HL-60/S4 (cell line): ENCODE measurements around the gene POLR3H.
"Not testable (repeated sequence)": the region's sequence is repeated elsewhere in the genome, so short reads cannot be mapped to it uniquely, and the experiment has no call there.

Experiments
- in situ Hi-C: fragments of 300-500 bp; cut with MboI; formaldehyde crosslinking; loops from 2 replicates; pipeline ENCODE4 v1.14.3; 2022; ENCODE audit warnings: low sequenced_read_pairs

The POLR3H gene

DNA sequence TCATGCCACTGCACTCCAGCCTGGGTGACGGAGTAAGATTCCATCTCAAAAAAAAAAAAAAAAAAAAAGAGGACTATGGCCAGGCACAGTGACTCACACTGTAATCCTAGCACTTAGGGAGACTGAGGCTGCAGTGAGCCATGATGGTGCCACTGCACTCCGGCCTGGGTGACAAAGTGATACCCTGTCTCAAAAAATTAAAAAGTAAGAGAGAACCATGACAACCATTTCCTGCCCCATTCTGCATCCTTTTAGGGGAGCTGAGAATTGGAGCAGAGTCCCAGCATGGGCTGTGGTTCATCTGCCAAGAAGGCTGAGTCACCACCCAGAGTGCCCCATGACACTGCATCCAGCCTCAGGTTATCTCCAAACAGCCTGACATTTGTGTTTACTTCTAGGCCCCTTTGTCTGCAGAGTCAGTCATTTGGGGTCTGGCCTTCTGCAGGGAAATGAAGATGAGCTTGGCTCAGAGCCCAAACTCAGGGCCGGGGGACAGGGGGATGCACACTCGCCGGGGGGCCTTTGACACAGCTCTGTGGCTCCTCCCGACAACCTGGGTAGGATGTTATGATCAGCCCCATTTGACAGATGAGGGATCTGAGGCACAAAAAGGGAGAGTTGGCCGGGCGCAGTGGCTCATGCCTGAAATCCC is 21.3 kb upstream of the POLR3H start:
- in situ Hi-C loops: no loop called here

GRCh38 chr22:41564563-41564962 is 20.3 kb upstream of the POLR3H start:
- in situ Hi-C loops: no loop called here

- in situ Hi-C loops: no loop called here
Measured at GRCh38 chr22:41563051-41563711, 18.9 kb upstream of the POLR3H start.

DNA sequence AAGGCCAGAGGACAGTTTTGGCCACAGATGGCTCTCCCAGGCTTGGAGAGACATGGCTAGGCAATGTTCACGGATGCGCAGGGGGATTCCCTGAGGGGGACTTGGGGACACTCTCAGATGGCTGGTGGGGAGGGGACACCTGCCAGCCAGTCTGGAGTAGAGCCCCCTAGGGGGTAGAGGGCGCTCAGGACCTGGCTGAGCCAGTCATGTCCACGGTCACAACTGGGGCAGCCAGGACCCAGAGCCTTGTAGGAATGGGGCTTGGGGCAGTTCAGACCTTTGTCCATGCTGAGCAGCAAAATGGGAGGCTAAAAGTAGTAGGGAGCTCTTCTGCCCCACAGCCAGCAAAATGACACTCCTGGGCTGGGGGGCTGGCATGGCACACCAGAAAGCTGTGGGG is 18.2 kb upstream of the POLR3H start:
- in situ Hi-C loops: no loop called here

DNA sequence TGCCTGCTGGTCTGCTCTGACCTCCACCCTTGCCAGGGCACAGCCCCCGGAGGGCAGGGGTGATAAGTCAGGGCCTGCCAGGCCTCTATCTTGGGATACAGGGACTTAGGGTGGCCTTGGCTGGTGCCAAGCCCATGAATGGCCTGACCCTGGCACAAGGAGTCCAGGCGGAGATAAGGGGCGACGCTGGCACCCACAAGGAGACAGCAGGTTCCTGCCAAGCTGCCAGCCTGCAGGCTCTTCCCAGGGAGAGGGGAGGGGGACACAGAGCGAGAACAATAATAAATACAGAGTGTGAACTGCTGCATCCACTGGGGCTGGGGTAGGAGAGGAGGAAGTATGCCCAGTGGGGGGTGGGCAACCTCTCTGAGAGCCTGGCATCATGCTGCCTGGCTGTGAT is 17.5 kb upstream of the POLR3H start:
- in situ Hi-C loops: no loop called here

DNA sequence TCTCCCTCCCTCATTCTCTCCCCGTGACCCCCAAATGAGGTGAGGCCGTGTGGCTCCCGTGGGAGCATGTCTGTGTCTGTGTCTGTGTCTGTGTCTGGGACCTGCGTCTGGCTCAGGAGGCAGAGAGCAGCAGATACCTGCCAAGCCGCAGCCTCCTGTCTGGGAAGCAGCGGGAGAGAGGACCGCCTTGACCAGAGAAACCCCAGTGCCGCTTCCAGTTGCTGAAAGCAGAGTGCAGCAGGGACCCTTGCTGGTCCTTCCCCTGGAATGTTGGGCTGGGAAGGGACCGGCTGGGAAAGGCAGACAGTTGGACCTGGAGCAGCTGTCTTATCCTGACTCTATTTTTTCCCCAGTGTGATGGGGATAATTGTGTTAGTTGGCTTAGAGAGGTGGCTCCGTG is 17.1 kb upstream of the POLR3H start:
- in situ Hi-C loops: no loop called here

- in situ Hi-C loops: no loop called here
Measured at GRCh38 chr22:41560095-41560471, 15.8 kb upstream of the POLR3H start.

GRCh38 chr22:41558241-41558630 is 14.0 kb upstream of the POLR3H start:
- in situ Hi-C loops: not testable (repeated sequence)

- in situ Hi-C loops: no loop called here
Measured at GRCh38 chr22:41557401-41558240, 13.4 kb upstream of the POLR3H start.

DNA sequence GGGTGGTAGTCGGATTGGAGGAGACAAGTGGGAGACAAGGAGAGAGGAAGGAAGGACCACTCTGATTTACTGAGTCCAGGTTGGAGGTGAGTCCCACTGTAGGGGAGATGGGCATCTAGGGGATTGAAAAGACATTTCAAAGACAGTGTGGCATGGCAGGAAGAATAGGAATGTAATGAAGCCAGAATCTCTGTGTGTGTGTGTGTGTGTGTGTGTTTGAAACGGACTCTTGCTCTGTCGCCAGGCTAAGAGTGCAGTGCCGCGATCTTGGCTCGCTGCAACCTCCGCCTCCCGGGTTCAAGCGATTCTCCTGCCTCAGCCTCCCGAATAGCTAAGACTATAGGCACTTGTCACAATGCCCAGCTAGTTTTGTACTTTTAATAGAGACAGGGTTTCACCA is 12.3 kb upstream of the POLR3H start:
- in situ Hi-C loops: no loop called here

DNA sequence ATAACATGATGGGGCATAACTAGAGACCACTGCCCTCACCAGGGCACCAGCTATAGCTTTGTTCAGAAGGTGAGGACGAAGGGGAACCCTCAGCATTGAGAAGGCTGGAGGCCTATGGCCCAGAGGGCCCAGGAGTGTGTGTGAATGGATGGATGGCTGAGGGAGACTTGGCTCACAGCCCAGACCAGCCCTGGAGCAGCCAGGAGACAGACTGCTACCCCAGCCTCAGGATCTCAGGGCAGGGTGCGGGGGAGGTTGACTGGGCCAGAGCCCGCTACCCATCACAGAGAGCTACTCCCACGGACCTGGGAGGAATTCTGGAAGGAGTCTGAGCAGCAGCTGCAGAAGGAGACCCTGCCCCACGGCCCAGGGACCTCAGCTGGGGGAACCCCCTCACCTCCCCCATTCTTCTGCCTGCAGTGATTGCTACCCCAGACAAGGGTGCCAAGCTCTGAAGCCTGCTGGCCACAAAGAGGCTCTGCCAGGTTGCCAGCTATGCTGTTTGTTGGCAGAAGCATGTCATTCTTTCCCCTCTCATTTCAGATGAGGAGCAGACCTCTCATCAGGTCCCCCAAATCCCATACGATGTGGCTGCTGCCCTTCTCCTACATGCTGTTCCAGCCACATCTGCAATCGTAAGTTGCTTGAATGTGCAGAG is 11.2 kb upstream of the POLR3H start:
- in situ Hi-C loops: no loop called here

DNA sequence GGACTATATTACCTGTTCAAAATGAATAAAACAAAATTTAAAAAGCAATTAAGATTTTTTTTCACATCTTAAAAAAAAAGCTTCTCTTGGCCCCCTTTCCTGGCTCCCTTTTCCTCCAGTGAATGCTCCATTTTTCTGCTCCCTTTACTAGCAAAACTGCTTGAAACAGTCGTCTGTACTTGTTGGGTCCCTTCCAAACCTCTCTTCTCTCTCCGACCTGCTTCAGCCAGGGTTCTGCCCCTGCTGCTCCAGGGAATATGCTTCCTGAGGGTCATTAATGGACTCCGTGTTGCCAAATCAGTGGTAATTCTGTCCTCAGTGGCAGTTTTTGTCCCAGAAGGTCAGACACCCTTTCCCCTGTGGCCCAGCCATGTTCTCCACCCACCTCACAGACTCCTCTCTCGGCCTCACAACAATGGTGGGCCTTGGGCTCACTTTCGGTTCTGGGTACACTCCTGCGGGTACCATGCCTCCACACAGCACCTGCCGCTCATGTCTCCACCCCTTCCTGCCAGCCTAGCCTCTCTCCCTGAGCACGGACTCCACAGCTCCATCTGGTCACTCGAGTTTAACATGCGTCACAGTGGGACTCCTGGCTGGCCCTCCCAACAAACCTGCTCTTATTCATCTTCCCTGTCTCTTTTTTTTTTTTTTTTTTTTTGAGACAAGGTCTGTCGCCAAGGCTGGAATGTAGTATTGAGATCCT is 7.8 kb upstream of the POLR3H start:
- in situ Hi-C loops: no loop called here

- in situ Hi-C loops: no loop called here
Measured at GRCh38 chr22:41550952-41551491, 6.8 kb upstream of the POLR3H start.

- in situ Hi-C loops: no loop called here
Measured at GRCh38 chr22:41548830-41549211, 4.6 kb upstream of the POLR3H start.

- in situ Hi-C loops: no loop called here
Measured at GRCh38 chr22:41544671-41545476, 604 bp upstream of the POLR3H start.

- in situ Hi-C loops: no loop called here
Measured at GRCh38 chr22:41542224-41542623, 2.0 kb downstream of the POLR3H start.

GRCh38 chr22:41541484-41541883 is 2.8 kb downstream of the POLR3H start:
- in situ Hi-C loops: no loop called here

DNA sequence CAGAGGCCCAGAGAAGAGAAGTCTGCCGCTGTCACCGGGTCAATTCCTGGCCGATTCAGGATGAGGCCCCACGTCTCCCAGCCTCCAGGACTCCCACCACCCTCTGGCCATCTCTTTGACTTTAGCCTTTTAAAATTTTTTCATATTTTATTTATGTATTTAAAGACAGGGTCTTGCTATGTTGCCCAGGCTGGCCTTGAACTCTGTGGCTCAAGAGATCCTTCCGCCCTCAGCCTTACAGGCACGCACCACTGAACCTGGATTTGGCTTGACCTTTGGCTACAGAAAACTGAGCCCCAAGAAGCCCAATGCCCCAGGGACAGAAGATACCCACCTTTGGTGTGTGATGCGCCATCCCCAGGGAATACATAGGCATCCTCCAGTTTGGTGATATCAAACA is 3.9 kb downstream of the POLR3H start:
- in situ Hi-C loops: no loop called here

- in situ Hi-C loops: no loop called here
Measured at GRCh38 chr22:41540006-41540315, 4.3 kb downstream of the POLR3H start.
